GM15510 (cell line): ENCODE data around the gene EFEMP2.

Experiments
- POLR2A ChIP-seq: IDR thresholded peaks from 3 replicates; pipeline ENCODE4 v1.6.1; 2011; ENCODE audit warnings: borderline replicate concordance; ENCODE audit not compliant: insufficient read length; ENCODE audit errors: extremely low read depth

The EFEMP2 gene

DNA sequence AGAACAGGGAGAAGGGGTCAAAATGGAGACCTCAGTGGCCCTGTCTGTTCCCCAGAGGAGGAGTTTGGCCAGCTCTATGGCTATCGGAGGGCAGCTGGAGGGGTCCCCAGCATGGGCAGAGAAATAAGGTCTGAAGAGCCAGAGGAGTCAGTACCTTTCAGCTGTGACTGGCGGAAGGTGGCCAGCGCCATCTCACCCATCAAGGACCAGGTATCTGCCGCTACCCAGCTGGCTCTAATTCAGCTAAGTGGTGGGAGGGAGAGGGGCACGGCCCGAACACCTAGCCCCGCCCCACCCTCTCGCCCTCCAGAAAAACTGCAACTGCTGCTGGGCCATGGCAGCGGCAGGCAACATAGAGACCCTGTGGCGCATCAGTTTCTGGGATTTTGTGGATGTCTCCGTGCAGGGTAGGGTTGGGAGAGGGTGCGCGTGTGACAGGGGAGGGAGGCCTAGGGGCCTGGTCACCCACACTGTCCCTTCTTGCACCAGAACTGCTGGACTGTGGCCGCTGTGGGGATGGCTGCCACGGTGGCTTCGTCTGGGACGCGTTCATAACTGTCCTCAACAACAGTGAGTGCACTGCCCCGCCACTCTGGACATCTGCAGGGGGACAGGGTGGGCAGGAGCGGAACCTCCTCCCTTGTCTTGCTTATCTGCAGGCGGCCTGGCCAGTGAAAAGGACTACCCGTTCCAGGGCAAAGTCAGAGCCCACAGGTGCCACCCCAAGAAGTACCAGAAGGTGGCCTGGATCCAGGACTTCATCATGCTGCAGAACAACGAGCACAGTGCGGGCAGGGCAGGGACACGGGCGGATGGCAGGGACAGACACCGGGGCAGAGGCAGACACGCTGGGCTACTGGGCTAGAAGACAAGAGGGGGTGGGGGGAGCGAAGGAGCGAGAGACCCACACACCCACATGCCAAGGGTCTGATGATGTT lies 9.8 kb upstream of the EFEMP2 start:
- no peak for TF ChIP-seq POLR2A

- TF ChIP-seq POLR2A, result no peak
These were observed 8.3 kb upstream of the EFEMP2 start for GRCh38 chr11:65880844-65881421.

GRCh38 chr11:65880027-65880426 lies 7.4 kb upstream of the EFEMP2 start:
- no peak for TF ChIP-seq POLR2A

GRCh38 chr11:65879617-65880016 lies 7.0 kb upstream of the EFEMP2 start, which contains the start of gene CTSW:
Gene CTSW, plus strand, starts transcription at chr11:65879837. Its CDS starts 18 bp downstream, at chr11:65879855.
- TF ChIP-seq POLR2A, result no peak

DNA sequence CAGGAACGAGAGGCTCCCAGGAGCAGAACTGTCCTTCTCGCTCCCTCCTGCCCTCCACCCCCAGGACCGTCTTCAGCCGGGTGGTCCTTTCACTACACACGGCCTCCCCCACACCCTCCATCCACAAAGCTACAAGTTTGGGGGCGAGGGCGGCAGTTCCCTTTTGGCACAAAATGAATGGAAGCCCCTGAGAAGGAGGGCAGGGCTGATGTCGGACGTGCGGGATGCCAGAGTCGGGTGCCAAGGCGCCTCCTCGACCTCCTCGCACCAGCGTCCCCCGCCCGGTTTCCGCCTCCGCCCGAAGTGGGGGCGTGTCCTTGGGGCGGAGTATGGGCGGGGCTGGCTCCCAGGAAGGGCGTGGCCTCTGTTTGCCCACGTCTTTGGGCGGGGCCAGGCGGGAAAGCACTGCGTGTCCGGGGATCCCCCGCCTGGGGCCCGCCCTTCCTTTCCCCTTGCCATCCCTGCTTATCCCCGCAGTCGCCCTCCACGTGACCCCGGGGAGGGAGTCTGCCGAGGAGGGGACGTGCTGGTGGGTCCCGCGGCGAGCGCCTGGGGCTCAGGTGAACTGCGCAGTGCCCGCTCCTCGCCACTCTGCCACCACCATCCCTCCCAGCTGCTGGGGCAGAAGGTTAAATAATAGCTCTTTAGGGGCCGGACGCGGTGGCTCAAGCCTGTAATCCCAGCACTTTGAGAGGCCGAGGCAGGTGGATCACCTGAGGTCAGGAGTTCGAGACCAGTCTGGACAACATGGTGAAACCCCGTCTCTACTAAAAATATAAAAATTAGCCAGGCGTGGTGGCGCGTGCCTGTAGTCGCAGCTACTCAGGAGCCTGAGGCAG lies 937 bp upstream of the EFEMP2 start:
- peak; percentile 70 for TF ChIP-seq POLR2A

DNA sequence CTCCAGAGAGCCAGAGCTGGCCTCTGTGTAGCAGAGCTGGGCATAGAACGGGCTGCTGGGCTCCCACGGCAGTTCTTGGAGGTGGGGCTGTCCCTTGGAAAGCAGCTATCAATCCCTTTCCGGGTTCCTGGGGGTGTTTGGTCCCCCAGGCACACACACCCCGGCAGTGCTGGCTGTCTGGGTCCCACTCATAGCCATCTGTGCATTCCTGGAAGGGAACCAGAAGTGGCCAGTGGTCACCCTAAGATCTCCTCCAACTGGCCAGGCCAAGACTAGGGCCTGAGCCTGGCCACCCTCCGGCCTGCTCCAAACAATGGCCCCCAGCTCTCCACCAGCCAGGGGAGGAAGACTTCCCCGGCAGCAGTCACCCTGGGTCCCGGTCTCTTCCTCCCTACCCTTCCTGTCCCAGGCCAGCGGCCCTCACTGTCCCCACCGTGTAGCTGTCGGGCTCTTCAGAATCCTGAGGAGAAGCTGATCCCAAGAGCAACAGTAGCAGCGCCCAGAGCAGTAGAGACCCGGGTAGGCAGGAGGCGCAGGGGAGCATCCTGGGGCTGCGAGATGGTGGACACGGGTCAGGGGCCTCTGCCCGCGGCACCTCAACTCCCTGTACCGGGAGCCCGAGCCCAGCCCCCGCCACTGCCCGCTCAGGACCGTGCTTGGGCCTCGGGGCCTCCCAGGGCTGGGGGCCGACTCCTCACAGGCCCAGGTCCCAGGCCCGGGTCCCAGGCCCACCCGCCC lies 620 bp downstream of the EFEMP2 start:
- TF ChIP-seq POLR2A, result no peak

DNA sequence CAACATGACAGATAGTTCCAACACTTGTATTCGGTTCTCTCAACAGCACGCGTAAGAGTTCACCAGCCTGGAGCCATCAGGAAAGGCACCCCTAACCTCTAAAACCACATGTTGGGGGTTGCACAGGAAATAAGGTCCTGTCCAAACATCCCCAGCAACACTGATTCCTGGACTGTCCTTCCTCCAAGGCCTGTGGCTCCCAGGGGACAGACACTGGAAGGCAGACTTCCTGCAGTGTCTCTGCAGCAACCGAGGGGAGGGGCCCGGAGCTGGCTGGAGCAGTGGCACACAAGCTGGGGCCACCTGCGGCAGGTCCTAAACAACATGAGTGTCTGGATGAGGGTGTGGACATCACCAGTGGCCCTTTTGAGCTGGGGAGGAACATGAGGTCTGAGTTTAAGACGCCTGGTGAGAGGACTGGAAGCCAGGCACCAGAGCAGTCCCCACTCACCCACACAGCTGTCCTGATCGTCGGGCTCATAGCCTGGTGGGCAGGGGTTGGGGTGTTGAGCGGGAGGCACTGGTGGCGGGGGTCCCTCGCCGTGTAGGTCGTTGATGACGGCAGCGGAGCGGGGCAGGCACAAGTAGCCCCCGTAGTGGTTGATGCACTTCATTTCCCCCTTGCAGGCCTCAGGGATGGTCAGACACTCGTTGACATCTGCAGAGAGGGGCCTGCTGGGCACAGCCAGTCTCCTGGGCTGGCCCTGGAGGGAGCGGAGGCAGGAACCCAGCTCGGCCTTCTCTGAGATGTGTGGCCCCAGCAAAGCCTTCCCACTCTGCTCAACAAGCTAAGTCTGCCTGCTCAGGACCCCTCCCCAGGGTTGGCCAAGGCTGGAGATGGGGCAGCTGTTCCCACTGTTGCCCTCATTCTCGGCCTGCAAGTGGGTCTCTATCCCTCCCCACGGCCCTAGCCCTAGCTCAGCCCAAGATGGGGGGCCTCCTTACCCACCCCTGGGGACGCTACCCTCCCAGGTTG lies 1.6 kb downstream of the EFEMP2 start:
- TF ChIP-seq POLR2A, result no peak

GRCh38 chr11:65870307-65870658 lies 2.3 kb downstream of the EFEMP2 start:
- no peak for TF ChIP-seq POLR2A

DNA sequence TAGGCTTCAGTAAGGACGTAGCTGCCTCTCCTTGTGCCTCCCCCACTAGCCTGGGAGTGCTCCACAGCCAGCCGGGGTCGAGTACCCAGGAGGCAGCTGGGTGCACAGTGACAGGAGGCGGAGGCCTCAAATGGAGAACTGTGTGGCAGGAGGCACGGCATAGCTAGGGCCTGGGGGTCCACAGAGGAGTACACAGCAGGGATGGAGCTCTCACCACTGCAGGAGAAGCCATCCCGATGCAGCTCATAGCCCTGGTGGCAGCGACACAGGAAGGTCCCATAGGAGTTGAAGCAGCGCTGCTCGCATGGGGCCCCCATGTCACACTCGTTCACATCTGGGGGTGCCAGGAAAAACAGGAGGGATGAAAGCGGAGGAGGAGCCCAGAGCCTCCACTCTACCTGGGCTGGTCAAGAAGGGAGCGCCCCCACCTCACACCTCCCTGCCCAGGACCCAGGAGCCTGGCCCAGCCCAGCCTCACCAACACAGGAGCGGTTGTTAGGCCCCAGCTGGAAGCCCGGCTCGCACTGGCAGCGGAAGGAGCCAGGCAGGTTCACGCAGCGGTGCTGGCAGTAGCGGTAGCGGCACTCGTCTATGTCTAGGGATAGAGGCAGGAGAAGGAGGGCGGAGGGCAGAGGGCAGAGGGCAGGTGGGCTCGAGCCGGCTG lies 2.8 kb downstream of the EFEMP2 start:
- no peak for TF ChIP-seq POLR2A

DNA sequence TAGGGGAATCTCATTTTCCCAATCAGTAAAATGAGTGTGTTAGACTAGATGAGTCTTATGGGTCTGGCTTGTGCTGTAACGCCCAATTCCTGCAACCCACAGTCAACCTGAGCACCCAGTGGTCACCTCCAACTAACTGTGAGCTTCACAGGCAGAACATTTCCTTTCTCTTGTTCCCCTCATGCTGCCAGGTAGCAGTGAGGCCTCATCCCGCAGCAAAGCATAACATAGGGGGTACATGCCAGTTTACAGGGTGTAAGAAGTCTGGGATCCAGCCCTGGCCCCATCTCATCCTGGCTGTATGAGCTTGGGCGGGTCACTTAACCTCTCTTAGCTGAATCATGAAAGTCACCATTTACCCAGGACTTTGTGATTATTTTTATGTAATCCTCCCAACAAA lies 3.7 kb downstream of the EFEMP2 start:
- no peak for TF ChIP-seq POLR2A

DNA sequence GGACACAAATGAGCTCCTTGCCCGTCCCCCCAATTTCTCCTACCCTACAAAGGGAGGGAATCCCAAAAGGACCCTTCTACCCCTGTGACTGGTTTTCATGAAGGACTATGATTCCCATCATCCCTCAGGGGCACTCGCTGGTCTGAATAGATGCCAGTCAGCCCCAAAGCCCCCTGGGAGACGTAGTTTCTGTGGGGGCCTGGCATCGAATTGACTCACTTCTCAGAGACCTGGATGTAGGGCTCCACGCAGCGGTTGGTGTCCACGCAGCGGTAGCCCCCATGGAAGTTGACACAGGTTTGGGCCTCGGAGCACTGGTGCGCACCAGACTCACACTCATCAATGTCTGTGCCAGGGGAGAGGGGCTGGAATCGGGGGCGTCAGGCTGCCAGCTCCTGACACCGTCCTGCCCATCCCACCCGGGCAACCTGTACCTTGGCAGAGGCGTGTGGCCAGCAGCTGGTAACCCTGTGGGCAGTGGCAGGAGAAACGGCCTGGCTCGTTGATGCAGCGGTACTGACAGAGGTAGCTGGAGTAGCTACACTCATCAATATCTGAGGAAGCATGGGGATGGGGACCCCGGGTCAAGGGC lies 4.4 kb downstream of the EFEMP2 start:
- no peak for TF ChIP-seq POLR2A

DNA sequence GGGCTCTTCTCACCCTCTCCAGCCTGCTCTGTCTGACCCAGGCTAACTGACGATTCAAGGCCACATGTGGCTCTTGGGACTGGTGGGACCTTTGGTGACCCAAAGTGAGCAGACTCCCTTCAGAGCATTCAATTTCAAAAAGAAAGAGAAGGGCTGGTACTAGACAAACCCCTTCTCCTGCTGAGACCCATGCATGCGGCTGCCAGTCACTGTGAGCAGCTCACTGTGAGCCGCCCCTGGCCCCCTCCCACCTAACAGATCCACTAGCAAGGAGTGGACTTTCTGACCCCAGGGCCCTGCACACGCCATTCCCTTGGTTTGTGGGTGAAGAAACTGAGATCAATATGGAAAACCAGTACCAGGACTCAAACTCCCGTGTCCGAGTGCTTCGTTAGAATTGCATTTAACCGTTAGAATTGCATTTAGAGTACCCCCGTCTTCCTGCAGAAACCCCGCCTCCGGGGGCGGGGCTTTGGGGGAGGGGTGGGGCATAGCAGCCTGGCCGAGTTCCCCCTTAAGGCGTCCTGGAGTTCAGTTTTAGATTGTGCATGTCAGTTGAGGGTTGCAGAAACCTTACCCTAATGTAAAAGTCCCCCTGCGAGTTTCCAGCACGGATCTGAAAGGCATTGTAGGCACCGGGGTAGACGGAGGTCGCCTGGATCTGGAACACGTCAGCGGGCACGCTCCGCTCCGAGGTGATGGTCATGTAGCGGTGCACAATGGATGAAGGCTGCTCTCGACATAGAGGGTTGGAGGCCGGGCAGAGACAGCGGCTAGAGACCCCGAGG lies 5.1 kb downstream of the EFEMP2 start:
- no peak for TF ChIP-seq POLR2A
